DOHH2 (cell line): ENCODE data around the gene BCL3.
A peak's percentile ranks its signal among the peaks of the same experiment; 100 is the strongest.

ENCODE experiments used
- H3F3A ChIP-seq: fragments of 200-600 bp; sonication (generic), shearing (Covaris generic); 2 replicates; pipeline ENCODE4 v1.6.0; 2016; ENCODE audit warnings: antibody characterized with exemption, mild to moderate bottlenecking; ENCODE audit not compliant: control insufficient read depth, insufficient read depth
- H3K27ac ChIP-seq: fragments of 200-600 bp; sonication (generic); 2 replicates; pipeline ENCODE4 v1.5.1; 2014; ENCODE audit warnings: low read depth, mild to moderate bottlenecking, low read length, moderate library complexity
- H3K27me3 ChIP-seq: fragments of 200-600 bp; sonication (generic); 2 replicates; pipeline ENCODE4 v1.6.1; 2014; ENCODE audit warnings: mild to moderate bottlenecking, low read length, mixed read lengths; ENCODE audit not compliant: control insufficient read depth
- H3K36me3 ChIP-seq: fragments of 200-600 bp; sonication (generic); 2 replicates; pipeline ENCODE4 v1.6.1; 2014; ENCODE audit warnings: mild to moderate bottlenecking, low read length, moderate library complexity, mixed read lengths; ENCODE audit not compliant: control insufficient read depth
- H3K4me1 ChIP-seq: fragments of 200-600 bp; sonication (generic); 2 replicates; pipeline ENCODE4 v1.6.1; 2014; ENCODE audit warnings: mild to moderate bottlenecking, low read length, mixed read lengths; ENCODE audit not compliant: control insufficient read depth
- H3K4me2 ChIP-seq: fragments of 200-600 bp; sonication (generic); 2 replicates; pipeline ENCODE4 v1.6.0; 2014; ENCODE audit warnings: mild to moderate bottlenecking, low read length, moderate library complexity
- H3K4me3 ChIP-seq: fragments of 200-600 bp; sonication (generic); 2 replicates; pipeline ENCODE4 v1.5.1; 2014; ENCODE audit warnings: mild to moderate bottlenecking, low read length, mixed read lengths
- H3K79me2 ChIP-seq: fragments of 200-600 bp; sonication (generic); 2 replicates; pipeline ENCODE4 v1.6.1; 2014; ENCODE audit warnings: mild to moderate bottlenecking, low read length, mixed read lengths; ENCODE audit not compliant: control insufficient read depth
- H3K9me2 ChIP-seq: fragments of 200-600 bp; sonication (generic); replicated peaks from 2 replicates; pipeline ENCODE4 v1.6.1; 2014; ENCODE audit warnings: mild to moderate bottlenecking, low read length, mixed read lengths; ENCODE audit not compliant: control insufficient read depth
- H3K9me3 ChIP-seq: fragments of 200-600 bp; sonication (generic); 2 replicates; pipeline ENCODE4 v1.6.1; 2014; ENCODE audit warnings: antibody characterized with exemption, low read length, mixed read lengths; ENCODE audit not compliant: control insufficient read depth, insufficient read depth
- H4K20me1 ChIP-seq: fragments of 200-600 bp; sonication (generic); 2 replicates; pipeline ENCODE4 v1.6.0; 2014; ENCODE audit warnings: low read depth, mild to moderate bottlenecking, antibody characterized with exemption, low read length, moderate library complexity; ENCODE audit not compliant: control insufficient read depth, insufficient read depth
- CTCF ChIP-seq: fragments of 200-600 bp; sonication (generic); IDR thresholded peaks from one replicate; pipeline ENCODE4 v1.5.1; 2014; ENCODE audit warnings: antibody characterized with exemption, mild to moderate bottlenecking, low read depth, low read length; ENCODE audit not compliant: poor library complexity, severe bottlenecking
- EZH2phosphoT487 ChIP-seq: fragments of 200-600 bp; sonication (generic); IDR thresholded peaks from 2 replicates; pipeline ENCODE4 v1.6.1; 2017; ENCODE audit warnings: borderline replicate concordance, mild to moderate bottlenecking, antibody characterized with exemption, low read length, moderate library complexity, mixed read lengths

Gene BCL3

GRCh38 chr19:44747739-44748425, 626 bp upstream of the BCL3 start:
- Histone ChIP-seq H3K4me3 (peak overlapping the region; percentile 91), H3K9me2 (no peaks in the 10 kb centered on the region), H3K36me3 (peaks cover 26% of the 10 kb centered on the region), H3K4me1 (peaks cover 57% of the 10 kb centered on the region), H3K4me2 (peak overlapping the region; percentile 98), H3F3A (peaks cover 28% of the 10 kb centered on the region), H3K27me3 (peaks cover 13% of the 10 kb centered on the region), H3K9me3 (no peaks in the 10 kb centered on the region), H3K79me2 (peaks cover 24% of the 10 kb centered on the region), H3K27ac (peak overlapping the region; percentile 91), H4K20me1 (no peaks in the 10 kb centered on the region)
- TF ChIP-seq EZH2phosphoT487 (no peak), CTCF (no peak)

GRCh38 chr19:44749292-44749691, 784 bp downstream of the BCL3 start:
- Histone ChIP-seq H3K27ac (peak overlapping the region; percentile 97), H3K9me2 (no peaks in the 10 kb centered on the region), H4K20me1 (no peaks in the 10 kb centered on the region), H3K9me3 (no peaks in the 10 kb centered on the region), H3K4me2 (peak overlapping the region; percentile 88), H3K4me3 (peak overlapping the region; percentile 91), H3F3A (peaks cover 34% of the 10 kb centered on the region), H3K27me3 (peaks cover 13% of the 10 kb centered on the region), H3K79me2 (peaks cover 24% of the 10 kb centered on the region), H3K4me1 (peaks cover 67% of the 10 kb centered on the region), H3K36me3 (peaks cover 32% of the 10 kb centered on the region)
- no peak for TF ChIP-seq EZH2phosphoT487
- TF ChIP-seq CTCF = no peak

GRCh38 chr19:44749994-44750393, 1.5 kb downstream of the BCL3 start:
- Histone ChIP-seq H3K79me2 (peaks cover 29% of the 10 kb centered on the region), H3K27me3 (peaks cover 13% of the 10 kb centered on the region), H3K27ac (peak overlapping the region; percentile 97), H3K4me1 (peaks cover 74% of the 10 kb centered on the region), H3K9me3 (no peaks in the 10 kb centered on the region), H3K4me2 (peak overlapping the region; percentile 88), H3K9me2 (no peaks in the 10 kb centered on the region), H4K20me1 (no peaks in the 10 kb centered on the region), H3F3A (peaks cover 34% of the 10 kb centered on the region), H3K36me3 (peaks cover 36% of the 10 kb centered on the region), H3K4me3 (peak overlapping the region; percentile 91)
- TF ChIP-seq CTCF (no peak), EZH2phosphoT487 (no peak)
